Heart left ventricle (tissue), 16 donors: ENCODE results near the gene PNPLA4. TPM values are rescaled to one million over a fixed set of nuclear protein-coding genes. Genes with fewer than 3 reads are reported as not detected.

Experiments
- ATAC-seq, 4 donors: fragments of 200-7000 bp; cut with Tn5 transposase; one replicate each; pipeline ENCODE4 v1.9.1; 2020 to 2022; ENCODE audit warnings: moderate library complexity in 4 of 4, mild to moderate bottlenecking in 3 of 4, moderate number of reproducible peaks in 1 of 4
- DNase-seq, 5 donors: peaks; one replicate each; pipeline ENCODE4 v3.0.0-alpha.2; 2020
- H3K27ac ChIP-seq, 12 donors: fragments of 200-600 bp; sonication (generic) in 4 of 12; one replicate each; pipeline versions ENCODE4 v1.5.0 to v1.8.0; 2016 to 2022; ENCODE audit warnings: mild to moderate bottlenecking in 2 of 12
- H3K27me3 ChIP-seq, 9 donors: fragments of 200-600 bp; sonication (generic) in 2 of 9; one replicate each; pipeline versions ENCODE4 v1.5.1 to v1.8.0; 2016 to 2022; ENCODE audit warnings: mild to moderate bottlenecking in 3 of 9
- H3K36me3 ChIP-seq, 9 donors: fragments of 200-600 bp; sonication (generic) in 2 of 9; one replicate each; pipeline versions ENCODE4 v1.5.0 to v1.8.0; 2018 to 2022; ENCODE audit warnings: mild to moderate bottlenecking in 2 of 9
- H3K4me1 ChIP-seq, 12 donors: fragments of 200-600 bp; sonication (generic) in 4 of 12; one replicate each; pipeline versions ENCODE4 v1.5.0 to v1.8.0; 2016 to 2022; ENCODE audit warnings: mild to moderate bottlenecking in 3 of 12
- H3K4me3 ChIP-seq, 12 donors: fragments of 200-600 bp; sonication (generic) in 4 of 12; one replicate each; pipeline versions ENCODE4 v1.5.0 to v1.8.0; 2017 to 2022; ENCODE audit warnings: mild to moderate bottlenecking in 9 of 12, moderate library complexity in 4 of 12
- H3K9me3 ChIP-seq, 12 donors: fragments of 200-600 bp; sonication (generic) in 4 of 12; one replicate each; pipeline versions ENCODE4 v1.5.0 to v1.8.0; 2016 to 2022; ENCODE audit warnings: mild to moderate bottlenecking in 1 of 12
- POLR2A ChIP-seq, 2 donors: fragments of 450-650 bp; IDR thresholded peaks; one replicate each; pipeline ENCODE4 v1.6.1; 2017; ENCODE audit warnings: antibody characterized with exemption in 2 of 2, mild to moderate bottlenecking in 2 of 2, moderate library complexity in 2 of 2
- WGBS, 4 donors: extraction: QIAGEN DNeasy Blood & Tissue Kit in 2 of 4; methylation state at CpG; one replicate each; pipeline versions ENCODE4 v1.1.5 to v1.1.7; 2013 to 2018; 5-methylcytosine and 5-hydroxymethylcytosine counted together
- intact Hi-C, 10 donors: fragments of 100-400 bp; cut with DNase I; formaldehyde crosslinking; loops; one replicate each; pipeline versions ENCODE4 v1.11.1 to v1.14.2; 2022
- polyA plus RNA-seq, 2 donors: library from polyadenylated mRNA; stranded (reverse); fragments of 200-250 nt; gene quantifications; one replicate each; pipeline ENCODE4 v1.2.3, GENCODE V29; 2013
- total RNA-seq, 9 donors: library from RNA; depleted of rRNA in 2 of 9; stranded (reverse); fragments of >200 nt in 2 of 9; fragmentation: NEBNext Ultra II Directional in 3 of 9; extraction: Animal tissue kit (Norgen Biotek cat#: 25700) in 3 of 9; gene quantifications; one replicate each; pipeline versions ENCODE4 v1.1.0 to v1.2.4, GENCODE V29; 2016 to 2023
- TF ChIP-seq, protein P1 (sequence below), 12 donors: fragments of 200-600 bp; sonication (generic) in 4 of 12; IDR thresholded peaks; one replicate each; pipeline versions ENCODE4 v1.5.0 to v1.8.0; 2018 to 2022; ENCODE audit warnings: antibody characterized with exemption in 12 of 12, mild to moderate bottlenecking in 5 of 12
- donor health status: ischemic (EF 13 %, LVEDD 7.1; RV severe dilation, severe dysfunction).
- donor health status: healthy with polysubstance abuse.
- donor health status: DM: no; HTN: yes; CAD: no.
- donor health status: DM: no; HTN: no; CAD: no.
- donor health status: ischemic (EF 25% LVEDD 6.9; RV normal size, moderate dysfunction).
- donor health status: ischemic (EF 25% LVEDD 5.7; RV mildly dilated, moderate dysfunction).
- donor health status: healthy.
- donor health status: DM: yes; HTN: yes; CAD: no.
- donor health status: ischemic (EF 35%, LVEDD 5.7; RV mildly dilated, moderate dysfunction).
- donor health status: nonischemic (EF 11% LVEDD 7.7; RV severe dilation, severe dysfunction).
- donor health status: DM: yes; HTN: yes; CAD: no.
- donor health status: PGD.
- donor health status: ischemic (EF 29% LVEDD 5.4; RV normal size, mild dysfunction).
- donor health status: nonischemic (EF 23%, LVEDD 6.1; RV moderate dilation, normal function).

PNPLA4 gene
- total and polyA plus RNA-seq, 11 donors, result 15.0 to 76.3 (median 31.7) TPM

DNA sequence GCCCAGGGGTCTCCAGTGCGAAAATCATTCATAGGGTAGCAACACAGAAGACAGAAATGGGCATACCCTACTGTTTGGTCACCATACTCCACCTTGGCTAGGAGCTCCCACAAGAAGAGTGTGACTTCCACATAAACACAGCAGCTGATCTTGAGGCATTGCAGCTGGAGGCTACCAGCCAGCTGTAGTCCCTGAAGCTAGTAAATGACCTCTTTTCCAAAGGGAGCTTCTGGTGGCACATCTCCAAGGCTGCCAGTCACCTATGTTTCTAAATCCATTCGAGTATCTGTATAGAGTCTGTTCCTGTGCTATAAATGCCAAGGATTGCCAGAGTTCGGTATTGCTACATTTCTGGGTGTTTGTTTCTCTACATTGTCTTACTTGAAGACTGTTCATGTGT, 21.3 kb upstream of the PNPLA4 start:
- Histone ChIP-seq H3K9me3 (no peaks in the 10 kb centered on the region), H3K27ac (no peak overlapping the region), H3K4me3 (no peak overlapping the region), H3K4me1 (no peaks in the 10 kb centered on the region), H3K27me3 (no peaks in the 10 kb centered on the region), H3K36me3 (no peaks in the 10 kb centered on the region)
- peak in 2 of 4 donors; percentile 47 to 55 for ATAC-seq
- WGBS, 4 donors, result 51 to 65% (median 56%) methylated on average over 3 of the region's 3 CpGs
- intact Hi-C loops, result no loop called here
- peak in 1 of 5 donors; percentile 30 for DNase-seq
- TF ChIP-seq, protein P1, sequence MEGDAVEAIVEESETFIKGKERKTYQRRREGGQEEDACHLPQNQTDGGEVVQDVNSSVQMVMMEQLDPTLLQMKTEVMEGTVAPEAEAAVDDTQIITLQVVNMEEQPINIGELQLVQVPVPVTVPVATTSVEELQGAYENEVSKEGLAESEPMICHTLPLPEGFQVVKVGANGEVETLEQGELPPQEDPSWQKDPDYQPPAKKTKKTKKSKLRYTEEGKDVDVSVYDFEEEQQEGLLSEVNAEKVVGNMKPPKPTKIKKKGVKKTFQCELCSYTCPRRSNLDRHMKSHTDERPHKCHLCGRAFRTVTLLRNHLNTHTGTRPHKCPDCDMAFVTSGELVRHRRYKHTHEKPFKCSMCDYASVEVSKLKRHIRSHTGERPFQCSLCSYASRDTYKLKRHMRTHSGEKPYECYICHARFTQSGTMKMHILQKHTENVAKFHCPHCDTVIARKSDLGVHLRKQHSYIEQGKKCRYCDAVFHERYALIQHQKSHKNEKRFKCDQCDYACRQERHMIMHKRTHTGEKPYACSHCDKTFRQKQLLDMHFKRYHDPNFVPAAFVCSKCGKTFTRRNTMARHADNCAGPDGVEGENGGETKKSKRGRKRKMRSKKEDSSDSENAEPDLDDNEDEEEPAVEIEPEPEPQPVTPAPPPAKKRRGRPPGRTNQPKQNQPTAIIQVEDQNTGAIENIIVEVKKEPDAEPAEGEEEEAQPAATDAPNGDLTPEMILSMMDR (IDR thresholded peaks at IDR 0.05), result no peak
- no peak for TF ChIP-seq POLR2A (IDR thresholded peaks at IDR 0.05)

DNA sequence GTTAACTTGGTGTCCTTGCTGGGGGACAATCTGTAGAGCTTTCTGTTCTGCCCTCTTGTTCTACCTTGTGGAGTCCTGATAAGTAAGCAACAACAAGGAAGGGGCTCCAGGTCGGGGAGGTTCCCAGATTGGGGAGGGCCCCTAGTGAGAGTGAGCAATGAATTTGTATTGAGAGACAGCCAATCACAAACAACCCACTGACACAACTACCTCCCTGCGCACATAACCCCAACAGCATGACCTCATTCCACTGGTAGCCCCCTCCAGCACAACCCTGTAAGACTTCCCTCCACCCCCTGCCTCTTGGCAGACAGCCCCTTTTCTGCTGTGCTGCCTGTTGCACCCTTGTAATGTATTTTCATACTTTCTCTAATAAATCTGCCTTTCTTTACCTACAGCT, 19.7 kb upstream of the PNPLA4 start:
- 28 to 53% (median 42%) methylated on average over 2 of the region's 2 CpGs for WGBS, 4 donors
- no peaks in the 10 kb centered on the region for H3K9me3 ChIP-seq
- no peak for ATAC-seq

DNA sequence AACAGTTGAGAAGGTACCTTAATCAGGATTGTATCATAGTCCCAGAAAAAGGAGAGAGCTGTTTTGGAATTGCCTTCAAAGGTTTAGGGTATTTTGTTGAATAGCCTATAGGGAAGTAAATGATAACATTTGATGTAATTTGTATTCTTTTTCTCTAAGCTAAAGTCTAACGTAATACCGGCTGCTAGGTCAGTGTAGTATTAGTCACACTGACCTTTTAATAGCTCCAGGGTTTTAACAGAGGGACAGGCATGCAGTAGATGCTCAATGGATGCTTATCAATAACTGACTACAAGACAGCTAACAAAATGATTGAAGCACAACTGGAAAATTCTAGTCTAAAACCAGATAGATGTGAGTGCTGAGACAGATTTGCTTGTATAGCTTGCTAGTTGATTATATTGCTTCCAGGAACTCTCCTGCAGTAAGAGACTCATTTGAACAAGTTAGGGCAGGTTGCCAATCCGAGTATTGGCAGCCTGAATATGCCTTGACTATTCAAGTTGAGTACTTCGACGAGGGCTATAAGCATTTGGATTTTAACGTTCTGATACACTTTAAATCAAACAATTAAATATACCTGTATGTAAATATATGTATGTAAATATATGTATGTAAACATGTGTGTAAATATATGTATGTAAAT, 16.5 kb upstream of the PNPLA4 start:
- no peak for TF ChIP-seq POLR2A (IDR thresholded peaks at IDR 0.05)
- TF ChIP-seq, protein P1 (IDR thresholded peaks at IDR 0.05), result no peak
- peaks cover 0 to 7% (median 0%) of the 10 kb centered on the region in 12 donors for H3K4me1 ChIP-seq
- no peak overlapping the region for H3K4me3 ChIP-seq
- WGBS, 4 donors, result 52 to 74% (median 64%) methylated on average over 6 of the region's 6 CpGs
- no peak for DNase-seq
- H3K27ac ChIP-seq, result no peak overlapping the region
- H3K27me3 ChIP-seq, result no peaks in the 10 kb centered on the region
- no peaks in the 10 kb centered on the region for H3K36me3 ChIP-seq
- intact Hi-C loops, result no loop called here
- H3K9me3 ChIP-seq, result no peaks in the 10 kb centered on the region
- ATAC-seq, result peak in 1 of 4 donors; percentile 38

More for the DNA sequence above, 19.7 kb upstream of the PNPLA4 start:
- TF ChIP-seq, protein P1 (IDR thresholded peaks at IDR 0.05), result no peak
- TF ChIP-seq POLR2A (IDR thresholded peaks at IDR 0.05), result no peak
- H3K4me1 ChIP-seq, result no peaks in the 10 kb centered on the region
- no peak for DNase-seq
- no peak overlapping the region for H3K27ac ChIP-seq
- no peaks in the 10 kb centered on the region for H3K36me3 ChIP-seq
- H3K4me3 ChIP-seq, result no peak overlapping the region
- H3K27me3 ChIP-seq, result no peaks in the 10 kb centered on the region
- intact Hi-C loops, result no loop called here

DNA sequence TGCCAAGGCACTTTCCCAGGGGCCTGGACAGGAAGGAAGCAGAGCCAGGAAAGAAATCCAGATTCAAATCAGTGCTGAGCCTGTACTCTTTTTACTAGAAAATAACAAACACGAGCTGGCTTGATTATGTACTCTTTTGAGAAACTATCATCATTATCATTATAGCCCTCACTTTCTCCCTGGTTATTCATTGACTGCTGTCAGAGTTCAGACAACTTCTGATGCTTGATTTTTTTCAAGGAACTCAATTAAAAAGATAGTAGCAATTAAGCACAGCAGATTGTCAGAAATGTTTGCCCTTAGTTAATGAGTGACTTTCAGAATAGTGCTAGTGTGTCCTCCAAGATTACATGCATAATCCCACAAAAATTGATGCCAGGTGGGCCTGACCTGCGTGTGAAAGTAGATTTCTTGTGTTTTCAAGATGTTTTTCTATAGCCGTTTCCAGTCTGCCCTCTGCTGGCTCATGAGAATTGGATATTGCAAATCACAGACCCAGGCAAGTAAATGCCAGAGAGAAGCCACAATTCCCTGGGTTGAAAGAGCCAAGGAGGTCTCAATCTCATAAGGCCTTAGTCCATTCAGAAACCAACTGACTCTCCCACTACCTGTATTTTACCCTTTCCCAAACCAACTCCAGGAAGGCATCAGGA, 14.3 kb upstream of the PNPLA4 start:
- peaks cover 0 to 7% (median 0%) of the 10 kb centered on the region in 12 donors for H3K4me1 ChIP-seq
- no peaks in the 10 kb centered on the region for H3K27me3 ChIP-seq
- H3K27ac ChIP-seq, result no peak overlapping the region
- ATAC-seq (no peak), DNase-seq (no peak)
- TF ChIP-seq POLR2A (IDR thresholded peaks at IDR 0.05), result no peak
- TF ChIP-seq, protein P1 (IDR thresholded peaks at IDR 0.05), result peak in 5 of 12 donors; percentile 8 to 38 (median 22)
- no peaks in the 10 kb centered on the region for H3K36me3 ChIP-seq
- intact Hi-C loops, result no loop called here
- no peak overlapping the region for H3K4me3 ChIP-seq
- no peaks in the 10 kb centered on the region for H3K9me3 ChIP-seq
- 8 to 23% (median 11%) methylated on average over 3 of the region's 3 CpGs for WGBS, 4 donors
